GM12864 (cell line): ENCODE data around the gene PLEKHG2.

Experiments used
- DNase-seq: peaks from one replicate; pipeline ENCODE4 v3.0.0-alpha.2; 2011; ENCODE audit warnings: low read depth
- H3K4me3 ChIP-seq: 2 replicates; pipeline ENCODE4 v1.5.1; 2011; ENCODE audit warnings: mild to moderate bottlenecking, low read depth, low read length, control low read depth
- TF ChIP-seq, protein P1 (sequence below): IDR thresholded peaks from 2 replicates; pipeline ENCODE4 v1.5.1; 2011; ENCODE audit warnings: low read depth, mild to moderate bottlenecking, moderate library complexity, low read length, control low read depth, inconsistent platforms; ENCODE audit errors: missing control alignments

Gene PLEKHG2

DNA sequence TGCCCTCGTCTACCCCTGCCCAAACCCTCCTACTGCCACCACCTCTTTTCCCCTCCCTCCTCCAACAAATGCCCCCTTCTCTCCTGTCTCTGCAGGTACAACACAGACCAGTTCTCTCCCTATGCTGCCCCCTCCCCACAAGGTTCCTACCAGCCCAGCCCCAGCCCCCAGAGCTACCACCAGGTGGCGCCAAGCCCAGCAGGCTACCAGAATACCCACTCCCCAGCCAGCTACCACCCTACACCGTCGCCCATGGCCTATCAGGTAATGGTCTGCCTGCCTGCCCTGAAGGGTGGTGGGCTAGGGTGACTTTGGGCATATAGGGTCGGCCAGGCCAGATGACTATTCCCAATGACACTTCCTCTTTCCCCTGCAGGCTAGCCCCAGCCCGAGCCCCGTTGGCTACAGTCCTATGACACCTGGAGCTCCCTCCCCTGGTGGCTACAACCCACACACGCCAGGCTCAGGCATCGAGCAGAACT lies 61.7 kb downstream of the PLEKHG2 start:
- TF ChIP-seq, protein P1, sequence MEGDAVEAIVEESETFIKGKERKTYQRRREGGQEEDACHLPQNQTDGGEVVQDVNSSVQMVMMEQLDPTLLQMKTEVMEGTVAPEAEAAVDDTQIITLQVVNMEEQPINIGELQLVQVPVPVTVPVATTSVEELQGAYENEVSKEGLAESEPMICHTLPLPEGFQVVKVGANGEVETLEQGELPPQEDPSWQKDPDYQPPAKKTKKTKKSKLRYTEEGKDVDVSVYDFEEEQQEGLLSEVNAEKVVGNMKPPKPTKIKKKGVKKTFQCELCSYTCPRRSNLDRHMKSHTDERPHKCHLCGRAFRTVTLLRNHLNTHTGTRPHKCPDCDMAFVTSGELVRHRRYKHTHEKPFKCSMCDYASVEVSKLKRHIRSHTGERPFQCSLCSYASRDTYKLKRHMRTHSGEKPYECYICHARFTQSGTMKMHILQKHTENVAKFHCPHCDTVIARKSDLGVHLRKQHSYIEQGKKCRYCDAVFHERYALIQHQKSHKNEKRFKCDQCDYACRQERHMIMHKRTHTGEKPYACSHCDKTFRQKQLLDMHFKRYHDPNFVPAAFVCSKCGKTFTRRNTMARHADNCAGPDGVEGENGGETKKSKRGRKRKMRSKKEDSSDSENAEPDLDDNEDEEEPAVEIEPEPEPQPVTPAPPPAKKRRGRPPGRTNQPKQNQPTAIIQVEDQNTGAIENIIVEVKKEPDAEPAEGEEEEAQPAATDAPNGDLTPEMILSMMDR: peak; percentile 83
- DNase-seq: no peak
- no peak overlapping the region for H3K4me3 ChIP-seq

DNA sequence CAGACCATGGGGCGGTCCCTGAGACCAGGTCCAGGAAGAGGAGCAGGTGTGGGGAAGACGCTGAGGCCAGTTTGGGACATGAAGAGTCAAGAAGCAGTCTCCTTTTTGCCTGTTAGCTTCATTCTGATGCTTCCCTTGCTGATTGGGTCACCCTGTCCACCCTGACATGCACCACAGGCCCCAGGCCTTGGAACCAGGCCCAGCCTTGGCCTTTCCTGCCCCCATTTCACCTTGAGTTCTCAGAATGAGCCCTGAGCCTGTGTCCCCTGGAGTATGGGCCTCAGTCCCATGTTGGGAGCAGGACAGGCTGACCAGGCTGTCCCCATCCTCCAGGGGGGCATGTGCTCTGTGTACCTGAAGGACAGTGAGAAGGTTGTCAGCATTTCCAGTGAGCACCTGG lies 63.3 kb downstream of the PLEKHG2 start:
- no peak for DNase-seq
- H3K4me3 ChIP-seq: no peak overlapping the region
- TF ChIP-seq, protein P1: no peak
